Smooth muscle cell (in vitro differentiated cells): Measurements from ENCODE around the gene LIMK2. TPM values are rescaled to one million over a fixed set of nuclear protein-coding genes. Genes with fewer than 3 reads are reported as not detected.

Source experiments
- DNase-seq: peaks from one replicate; lab custom pipeline; 2025; ENCODE audit not compliant: unreplicated experiment; lab: John Stamatoyannopoulos, UW
- H2AFZ ChIP-seq: fragments of 200-600 bp; sonication (generic); 2 replicates; pipeline ENCODE4 v1.6.0; 2016; ENCODE audit warnings: antibody characterized with exemption, low read depth, mild to moderate bottlenecking
- H3F3A ChIP-seq: fragments of 200-600 bp; sonication (generic); 2 replicates; pipeline ENCODE4 v1.6.0; 2017; ENCODE audit warnings: antibody characterized with exemption, low read depth
- H3K27ac ChIP-seq: fragments of 200-600 bp; sonication (generic); 2 replicates; pipeline ENCODE4 v1.5.1; 2016; ENCODE audit warnings: low read depth, mild to moderate bottlenecking
- H3K27me3 ChIP-seq: fragments of 200-600 bp; sonication (generic); 2 replicates; pipeline ENCODE4 v1.6.1; 2016; ENCODE audit warnings: low read depth, mild to moderate bottlenecking
- H3K36me3 ChIP-seq: fragments of 200-600 bp; sonication (generic); 2 replicates; pipeline ENCODE4 v1.5.1; 2016; ENCODE audit warnings: low read depth
- H3K4me1 ChIP-seq: fragments of 200-600 bp; sonication (generic); 2 replicates; pipeline ENCODE4 v1.5.1; 2016; ENCODE audit warnings: low read depth
- H3K4me2 ChIP-seq: fragments of 200-600 bp; sonication (generic); 2 replicates; pipeline ENCODE4 v1.6.0; 2016; ENCODE audit warnings: mild to moderate bottlenecking
- H3K4me3 ChIP-seq: fragments of 200-600 bp; sonication (generic); 2 replicates; pipeline ENCODE4 v1.5.1; 2016; ENCODE audit warnings: mild to moderate bottlenecking
- H3K79me2 ChIP-seq: fragments of 200-600 bp; sonication (generic); 2 replicates; pipeline ENCODE4 v1.6.0; 2016; ENCODE audit warnings: low read depth, mild to moderate bottlenecking
- H3K9ac ChIP-seq: fragments of 200-600 bp; sonication (generic); 2 replicates; pipeline ENCODE4 v1.6.0; 2016; ENCODE audit warnings: low read depth
- H3K9me3 ChIP-seq: fragments of 200-600 bp; sonication (generic); replicated peaks from 2 replicates; pipeline ENCODE4 v1.5.1; 2016; ENCODE audit warnings: low read depth
- H4K20me1 ChIP-seq: fragments of 200-600 bp; sonication (generic); 2 replicates; pipeline ENCODE4 v1.6.0; 2016; ENCODE audit warnings: low read depth
- WGBS: methylation state at CpG from one replicate; pipeline ENCODE4 v1.1.7; 2016; ENCODE audit warnings: low lambda C conversion rate; 5-methylcytosine and 5-hydroxymethylcytosine counted together
- polyA plus RNA-seq: library from polyadenylated mRNA; unstranded; fragments of >200 nt; fragmentation: Nextera tagmentation; extraction: Ambion mirVana; gene quantifications from 2 replicates; pipeline ENCODE4 v1.2.1, GENCODE V29; 2016
- total RNA-seq: library from RNA; depleted of rRNA; stranded (reverse); fragments of >200 nt; gene quantifications from 2 replicates; pipeline ENCODE4 v1.2.3, GENCODE V29; 2014
- TF ChIP-seq, protein P1 (sequence below): fragments of 200-600 bp; sonication (generic); IDR thresholded peaks from 2 replicates; pipeline ENCODE4 v1.5.1; 2017; ENCODE audit warnings: borderline replicate concordance, mild to moderate bottlenecking, antibody characterized with exemption; ENCODE audit not compliant: insufficient read depth, poor library complexity, severe bottlenecking

Gene LIMK2
- total and polyA plus RNA-seq, 2 experiments from 2014 or later, result 85.7 to 126 TPM

DNA sequence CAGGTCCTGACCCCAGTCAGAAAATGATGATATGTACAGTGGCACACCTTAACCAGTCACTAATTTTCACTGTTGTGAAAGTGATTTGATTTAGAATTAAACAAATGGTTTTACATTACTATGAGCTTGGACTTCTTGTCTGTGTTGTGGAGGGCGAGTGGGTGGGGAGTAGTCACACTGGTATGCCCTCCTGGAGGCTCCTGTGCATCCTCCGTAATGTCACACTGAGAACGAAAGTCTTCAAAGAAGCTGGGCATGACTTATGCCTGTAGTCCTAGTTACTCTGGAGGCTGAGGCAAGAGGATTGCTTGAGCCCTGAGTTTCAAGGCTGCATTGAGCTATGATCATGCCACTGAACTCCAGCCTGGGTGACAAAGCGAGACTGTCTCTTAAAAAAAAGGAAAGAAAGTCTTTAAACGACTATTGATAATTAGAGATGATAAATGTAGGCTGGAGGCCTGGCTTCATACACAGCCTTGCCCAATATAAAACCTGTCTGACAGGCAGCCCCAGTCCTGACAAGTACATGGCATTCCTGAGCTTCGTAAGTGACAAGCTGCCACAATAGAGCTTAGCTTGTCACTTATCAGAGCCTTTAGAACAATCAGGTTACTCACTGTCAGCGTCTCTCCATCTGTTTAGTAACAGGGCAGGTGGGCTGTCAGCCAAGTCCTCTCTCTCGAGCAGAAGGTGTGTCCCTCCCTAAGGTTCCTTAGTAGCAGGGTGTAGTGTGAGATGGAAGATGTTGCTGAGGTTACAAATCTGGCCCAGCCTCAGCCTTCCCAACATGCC lies 5.0 kb upstream of the LIMK2 start:
- no peak overlapping the region for H2AFZ ChIP-seq
- WGBS, result 71% methylated on average over 8 of the region's 8 CpGs
- H3F3A ChIP-seq, result no peaks in the 10 kb centered on the region
- H3K9me3 ChIP-seq, result no peaks in the 10 kb centered on the region
- H3K27ac ChIP-seq, result peak overlapping the region; percentile 67
- H3K79me2 ChIP-seq, result no peaks in the 10 kb centered on the region
- H3K36me3 ChIP-seq, result no peaks in the 10 kb centered on the region
- H3K4me2 ChIP-seq, result no peak overlapping the region
- TF ChIP-seq, protein P1, sequence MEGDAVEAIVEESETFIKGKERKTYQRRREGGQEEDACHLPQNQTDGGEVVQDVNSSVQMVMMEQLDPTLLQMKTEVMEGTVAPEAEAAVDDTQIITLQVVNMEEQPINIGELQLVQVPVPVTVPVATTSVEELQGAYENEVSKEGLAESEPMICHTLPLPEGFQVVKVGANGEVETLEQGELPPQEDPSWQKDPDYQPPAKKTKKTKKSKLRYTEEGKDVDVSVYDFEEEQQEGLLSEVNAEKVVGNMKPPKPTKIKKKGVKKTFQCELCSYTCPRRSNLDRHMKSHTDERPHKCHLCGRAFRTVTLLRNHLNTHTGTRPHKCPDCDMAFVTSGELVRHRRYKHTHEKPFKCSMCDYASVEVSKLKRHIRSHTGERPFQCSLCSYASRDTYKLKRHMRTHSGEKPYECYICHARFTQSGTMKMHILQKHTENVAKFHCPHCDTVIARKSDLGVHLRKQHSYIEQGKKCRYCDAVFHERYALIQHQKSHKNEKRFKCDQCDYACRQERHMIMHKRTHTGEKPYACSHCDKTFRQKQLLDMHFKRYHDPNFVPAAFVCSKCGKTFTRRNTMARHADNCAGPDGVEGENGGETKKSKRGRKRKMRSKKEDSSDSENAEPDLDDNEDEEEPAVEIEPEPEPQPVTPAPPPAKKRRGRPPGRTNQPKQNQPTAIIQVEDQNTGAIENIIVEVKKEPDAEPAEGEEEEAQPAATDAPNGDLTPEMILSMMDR, result no peak
- H4K20me1 ChIP-seq, result no peaks in the 10 kb centered on the region
- no peak for DNase-seq
- H3K27me3 ChIP-seq, result no peaks in the 10 kb centered on the region
- H3K4me3 ChIP-seq, result no peak overlapping the region
- H3K4me1 ChIP-seq, result no peaks in the 10 kb centered on the region
- no peak overlapping the region for H3K9ac ChIP-seq

DNA sequence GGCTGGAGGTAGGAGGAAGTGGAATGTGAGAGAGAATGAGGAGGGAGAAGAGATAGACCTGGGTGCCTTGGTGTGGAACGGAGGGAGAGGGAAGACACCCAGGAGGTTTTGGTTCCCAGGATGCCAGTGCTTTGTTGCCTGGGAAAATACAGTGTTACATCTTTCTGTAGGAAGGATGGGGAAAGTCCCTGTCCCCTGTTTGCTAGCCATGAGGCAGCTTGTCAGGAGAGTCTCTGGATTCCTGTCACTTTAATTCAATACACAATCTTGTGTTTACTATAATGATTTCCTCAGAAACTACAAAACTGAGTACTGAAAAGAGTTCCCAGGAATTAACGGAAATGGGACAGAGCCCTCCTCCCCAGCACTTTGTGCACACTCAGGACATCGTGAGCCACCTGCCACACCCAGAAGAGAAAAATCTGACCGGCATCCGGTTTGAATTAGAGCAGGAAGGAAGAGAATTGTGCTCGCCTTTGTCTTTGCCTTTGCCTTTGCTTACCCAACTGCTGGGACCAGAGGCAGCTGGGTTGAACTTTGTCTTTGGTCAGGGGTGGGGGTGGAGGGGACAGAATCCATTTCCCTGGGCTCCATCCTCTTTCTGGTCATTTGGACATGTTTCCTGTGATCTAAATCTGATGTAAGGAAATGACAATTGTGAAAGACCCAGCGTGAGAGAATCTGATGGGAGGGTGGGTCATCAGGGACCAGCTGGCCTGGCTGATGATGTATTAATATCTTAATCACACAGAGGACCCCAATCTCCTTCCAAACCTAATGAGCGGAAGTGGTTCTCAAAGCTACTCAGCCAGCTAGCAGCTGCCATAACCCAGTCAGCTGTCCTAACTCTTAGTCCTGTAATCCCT lies 1.3 kb upstream of the LIMK2 start:
- no peak overlapping the region for H2AFZ ChIP-seq
- no peak overlapping the region for H3K9ac ChIP-seq
- WGBS, result 88% methylated on average over 8 of the region's 8 CpGs
- DNase-seq, result no peak
- H3K9me3 ChIP-seq, result no peaks in the 10 kb centered on the region
- H3K4me2 ChIP-seq, result no peak overlapping the region
- no peaks in the 10 kb centered on the region for H3K36me3 ChIP-seq
- peaks cover 8% of the 10 kb centered on the region for H3K4me1 ChIP-seq
- no peaks in the 10 kb centered on the region for H3F3A ChIP-seq
- no peaks in the 10 kb centered on the region for H3K79me2 ChIP-seq
- no peaks in the 10 kb centered on the region for H3K27me3 ChIP-seq
- H3K4me3 ChIP-seq, result no peak overlapping the region
- no peak overlapping the region for H3K27ac ChIP-seq
- TF ChIP-seq, protein P1, result no peak
- H4K20me1 ChIP-seq, result no peaks in the 10 kb centered on the region

DNA sequence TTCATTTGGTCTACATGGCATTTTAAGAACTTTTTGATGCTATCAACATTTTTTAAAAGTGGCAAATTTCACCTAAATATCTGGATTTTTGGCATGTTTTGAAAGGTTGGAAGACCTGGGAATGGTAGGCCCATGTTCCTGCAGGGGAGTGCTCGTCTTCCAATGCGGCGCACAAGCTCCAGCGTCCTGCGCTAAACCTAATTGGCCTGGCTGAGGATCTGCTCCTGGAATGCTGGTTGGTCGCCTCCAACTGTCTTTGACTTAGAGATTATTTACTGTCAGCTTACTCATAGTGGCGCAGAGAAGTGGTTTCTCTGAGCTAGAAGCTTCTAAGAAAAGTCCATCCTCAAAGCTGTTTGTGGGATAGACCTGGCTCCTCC lies 626 bp upstream of the LIMK2 start:
- Histone ChIP-seq H3K36me3 (no peaks in the 10 kb centered on the region), H3K79me2 (no peaks in the 10 kb centered on the region), H4K20me1 (no peaks in the 10 kb centered on the region), H3K9ac (no peak overlapping the region), H3K9me3 (no peaks in the 10 kb centered on the region), H3K4me3 (peak overlapping the region; percentile 92), H2AFZ (no peak overlapping the region), H3K4me2 (peak overlapping the region; percentile 99), H3K27me3 (no peaks in the 10 kb centered on the region), H3K27ac (no peak overlapping the region), H3K4me1 (peaks cover 8% of the 10 kb centered on the region), H3F3A (no peaks in the 10 kb centered on the region)
- WGBS, result 74% methylated on average over 7 of the region's 7 CpGs
- no peak for DNase-seq
- TF ChIP-seq, protein P1, result no peak
